ENCODE data around the gene NUDT8. TPM values are rescaled to one million over a fixed set of nuclear protein-coding genes. Genes with fewer than 3 reads are reported as not detected.

Gene NUDT8
- total and polyA plus RNA-seq, 9 of the 15 experiments (the other 6 are each of a cell fraction or from before 2014, with no cell fraction given), result 0.23 to 27.8 (median 5.0) TPM

- TF ChIP-seq FOXP4 (CRISPR knock-in tag; IDR thresholded peaks at IDR 0.05; ENCODE audit: borderline replicate concordance) (no peak; the same call in 1 of the 2 replicates), WHSC1 (IDR thresholded peaks at IDR 0.05; ENCODE audit: low read length) (no peak), MTA1 (IDR thresholded peaks at IDR 0.05; ENCODE audit: borderline replicate concordance) (no peak), ZNF75A (CRISPR knock-in tag; IDR thresholded peaks at IDR 0.05) (peak; percentile 87), POLR2A (conservative IDR thresholded peaks at IDR 0.05) (peak; percentile 95), SP2 (IDR thresholded peaks at IDR 0.05; ENCODE audit: extremely low read depth, low read depth, low read length, poor library complexity, severe bottlenecking) (no peak), ZNF785 (CRISPR knock-in tag; IDR thresholded peaks at IDR 0.05) (no peak), POLR2G (IDR thresholded peaks at IDR 0.05; ENCODE audit: low read depth, low read length) (peak; percentile 99), BCL6 (CRISPR knock-in tag; IDR thresholded peaks at IDR 0.05) (no peak), MBD2 (IDR thresholded peaks at IDR 0.05; ENCODE audit: borderline replicate concordance, low read depth) (peak; percentile 78; the same call in 1 of the 2 replicates), ZFP1 (CRISPR knock-in tag; IDR thresholded peaks at IDR 0.05) (no peak), RBM34 (IDR thresholded peaks at IDR 0.05; ENCODE audit: borderline replicate concordance, insufficient read depth, low read length) (no peak), CBX8 (IDR thresholded peaks at IDR 0.05; ENCODE audit: borderline replicate concordance, extremely low read depth, low read depth, low read length, poor library complexity, severe bottlenecking) (no peak)
- TF ChIP-seq, protein P1, sequence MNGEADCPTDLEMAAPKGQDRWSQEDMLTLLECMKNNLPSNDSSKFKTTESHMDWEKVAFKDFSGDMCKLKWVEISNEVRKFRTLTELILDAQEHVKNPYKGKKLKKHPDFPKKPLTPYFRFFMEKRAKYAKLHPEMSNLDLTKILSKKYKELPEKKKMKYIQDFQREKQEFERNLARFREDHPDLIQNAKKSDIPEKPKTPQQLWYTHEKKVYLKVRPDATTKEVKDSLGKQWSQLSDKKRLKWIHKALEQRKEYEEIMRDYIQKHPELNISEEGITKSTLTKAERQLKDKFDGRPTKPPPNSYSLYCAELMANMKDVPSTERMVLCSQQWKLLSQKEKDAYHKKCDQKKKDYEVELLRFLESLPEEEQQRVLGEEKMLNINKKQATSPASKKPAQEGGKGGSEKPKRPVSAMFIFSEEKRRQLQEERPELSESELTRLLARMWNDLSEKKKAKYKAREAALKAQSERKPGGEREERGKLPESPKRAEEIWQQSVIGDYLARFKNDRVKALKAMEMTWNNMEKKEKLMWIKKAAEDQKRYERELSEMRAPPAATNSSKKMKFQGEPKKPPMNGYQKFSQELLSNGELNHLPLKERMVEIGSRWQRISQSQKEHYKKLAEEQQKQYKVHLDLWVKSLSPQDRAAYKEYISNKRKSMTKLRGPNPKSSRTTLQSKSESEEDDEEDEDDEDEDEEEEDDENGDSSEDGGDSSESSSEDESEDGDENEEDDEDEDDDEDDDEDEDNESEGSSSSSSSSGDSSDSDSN (IDR thresholded peaks at IDR 0.05; ENCODE audit: borderline replicate concordance in 1 of 2, low read depth in 2 of 2, low read length in 2 of 2), result peak in 1 of 2 experiments; percentile 68; a peak in 1 of 4 replicates
- TF ChIP-seq, protein P2, sequence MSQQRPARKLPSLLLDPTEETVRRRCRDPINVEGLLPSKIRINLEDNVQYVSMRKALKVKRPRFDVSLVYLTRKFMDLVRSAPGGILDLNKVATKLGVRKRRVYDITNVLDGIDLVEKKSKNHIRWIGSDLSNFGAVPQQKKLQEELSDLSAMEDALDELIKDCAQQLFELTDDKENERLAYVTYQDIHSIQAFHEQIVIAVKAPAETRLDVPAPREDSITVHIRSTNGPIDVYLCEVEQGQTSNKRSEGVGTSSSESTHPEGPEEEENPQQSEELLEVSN (IDR thresholded peaks at IDR 0.05; ENCODE audit: borderline replicate concordance in 1 of 2, extremely low read depth in 1 of 2, insufficient read depth in 1 of 2, insufficient read length in 1 of 2, low read depth in 1 of 2, low read length in 1 of 2, poor library complexity in 1 of 2, severe bottlenecking in 1 of 2), result peak in 1 of 2 experiments; percentile 15
- TF ChIP-seq, protein P3, sequence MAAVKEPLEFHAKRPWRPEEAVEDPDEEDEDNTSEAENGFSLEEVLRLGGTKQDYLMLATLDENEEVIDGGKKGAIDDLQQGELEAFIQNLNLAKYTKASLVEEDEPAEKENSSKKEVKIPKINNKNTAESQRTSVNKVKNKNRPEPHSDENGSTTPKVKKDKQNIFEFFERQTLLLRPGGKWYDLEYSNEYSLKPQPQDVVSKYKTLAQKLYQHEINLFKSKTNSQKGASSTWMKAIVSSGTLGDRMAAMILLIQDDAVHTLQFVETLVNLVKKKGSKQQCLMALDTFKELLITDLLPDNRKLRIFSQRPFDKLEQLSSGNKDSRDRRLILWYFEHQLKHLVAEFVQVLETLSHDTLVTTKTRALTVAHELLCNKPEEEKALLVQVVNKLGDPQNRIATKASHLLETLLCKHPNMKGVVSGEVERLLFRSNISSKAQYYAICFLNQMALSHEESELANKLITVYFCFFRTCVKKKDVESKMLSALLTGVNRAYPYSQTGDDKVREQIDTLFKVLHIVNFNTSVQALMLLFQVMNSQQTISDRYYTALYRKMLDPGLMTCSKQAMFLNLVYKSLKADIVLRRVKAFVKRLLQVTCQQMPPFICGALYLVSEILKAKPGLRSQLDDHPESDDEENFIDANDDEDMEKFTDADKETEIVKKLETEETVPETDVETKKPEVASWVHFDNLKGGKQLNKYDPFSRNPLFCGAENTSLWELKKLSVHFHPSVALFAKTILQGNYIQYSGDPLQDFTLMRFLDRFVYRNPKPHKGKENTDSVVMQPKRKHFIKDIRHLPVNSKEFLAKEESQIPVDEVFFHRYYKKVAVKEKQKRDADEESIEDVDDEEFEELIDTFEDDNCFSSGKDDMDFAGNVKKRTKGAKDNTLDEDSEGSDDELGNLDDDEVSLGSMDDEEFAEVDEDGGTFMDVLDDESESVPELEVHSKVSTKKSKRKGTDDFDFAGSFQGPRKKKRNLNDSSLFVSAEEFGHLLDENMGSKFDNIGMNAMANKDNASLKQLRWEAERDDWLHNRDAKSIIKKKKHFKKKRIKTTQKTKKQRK (IDR thresholded peaks at IDR 0.05; ENCODE audit: borderline replicate concordance, low read depth, low read length), result no peak
Observed at GRCh38 chr11:67583247-67584204, 46.2 kb downstream of the NUDT8 start, which contains the start of gene GSTP1 (continued).

Measured in K562 (cell line).